ENCODE results near the gene DXO. TPM values are rescaled to one million over a fixed set of nuclear protein-coding genes. Genes with fewer than 3 reads are reported as not detected.
"Not testable (repeated sequence)": the region's sequence is repeated elsewhere in the genome, so short reads cannot be mapped to it uniquely, and the experiment has no call there.

The DXO gene
- total RNA-seq, 1 experiment from 2014 or later = 19.1 TPM

GRCh38 chr6:31980195-31980876 is 8.4 kb upstream of the DXO start:
- not testable (repeated sequence) for DNase-seq (ENCODE audit: low read depth)

DNA sequence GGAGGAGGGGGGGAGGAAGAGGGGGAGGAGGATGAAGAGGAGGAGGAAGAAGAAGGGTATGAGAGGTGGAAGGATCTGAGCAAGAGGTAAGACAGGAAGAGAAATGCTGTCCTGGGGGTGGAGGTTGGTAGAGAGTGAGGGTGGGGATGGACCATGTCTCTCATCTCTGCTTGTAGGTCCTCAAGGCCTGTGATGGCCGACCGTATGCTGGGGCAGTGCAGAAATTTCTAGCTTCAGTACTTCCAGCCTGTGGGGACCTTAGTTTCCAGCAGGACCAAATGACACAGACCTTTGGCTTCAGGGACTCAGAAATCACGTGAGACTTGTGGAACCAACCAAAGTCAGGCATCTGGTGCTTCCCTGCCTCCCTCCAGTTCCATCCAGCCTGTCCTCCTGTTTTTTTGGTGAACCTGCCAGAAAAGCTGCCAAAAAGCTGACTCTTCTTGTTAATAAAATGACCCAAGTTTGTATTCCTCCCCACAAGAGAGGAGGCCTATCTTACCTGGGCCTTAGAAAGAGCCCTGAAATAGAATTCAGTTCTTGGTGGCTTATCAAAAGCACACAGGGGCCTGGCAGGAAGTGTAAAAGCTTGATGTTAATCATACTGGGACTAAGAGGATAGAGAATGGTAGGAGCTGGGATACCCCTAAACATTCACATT is 7.4 kb upstream of the DXO start:
- no peak for DNase-seq (ENCODE audit: low read depth)

- no peak for DNase-seq (ENCODE audit: low read depth)
These were observed 6.9 kb upstream of the DXO start for GRCh38 chr6:31978831-31979230.

DNA sequence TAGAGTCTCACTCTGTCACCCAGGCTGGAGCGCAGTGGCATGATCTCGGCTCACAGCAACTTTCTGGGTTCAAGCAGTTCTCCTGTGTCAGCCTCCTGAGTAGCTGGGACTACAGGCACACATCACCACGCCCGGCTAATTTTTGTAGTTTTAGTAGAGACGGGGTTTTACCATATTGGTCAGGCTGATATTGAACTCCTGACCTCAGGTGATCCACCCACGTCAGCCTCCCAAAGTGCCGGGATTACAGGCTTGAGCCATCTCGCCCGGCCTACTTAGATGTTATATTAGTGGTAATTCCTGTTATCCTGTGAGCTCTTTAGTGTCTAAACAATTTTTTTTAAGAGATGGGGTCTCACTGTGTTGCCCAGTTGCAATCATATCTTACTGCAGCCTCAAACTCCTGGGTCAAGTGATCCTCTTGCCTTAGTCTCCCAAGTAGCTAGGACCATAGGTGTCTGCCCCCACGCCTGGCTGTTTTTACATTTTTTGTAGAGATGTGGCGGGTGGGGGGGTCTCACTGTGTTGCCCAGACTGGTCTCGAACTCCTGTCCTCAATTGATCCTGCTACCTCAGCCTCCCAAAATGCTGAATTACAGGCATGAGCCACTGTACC is 6.0 kb upstream of the DXO start:
- DNase-seq (ENCODE audit: low read depth) = no peak

- not testable (repeated sequence) for DNase-seq (ENCODE audit: low read depth)
These were observed 4.1 kb upstream of the DXO start for GRCh38 chr6:31976065-31976464.

DNA sequence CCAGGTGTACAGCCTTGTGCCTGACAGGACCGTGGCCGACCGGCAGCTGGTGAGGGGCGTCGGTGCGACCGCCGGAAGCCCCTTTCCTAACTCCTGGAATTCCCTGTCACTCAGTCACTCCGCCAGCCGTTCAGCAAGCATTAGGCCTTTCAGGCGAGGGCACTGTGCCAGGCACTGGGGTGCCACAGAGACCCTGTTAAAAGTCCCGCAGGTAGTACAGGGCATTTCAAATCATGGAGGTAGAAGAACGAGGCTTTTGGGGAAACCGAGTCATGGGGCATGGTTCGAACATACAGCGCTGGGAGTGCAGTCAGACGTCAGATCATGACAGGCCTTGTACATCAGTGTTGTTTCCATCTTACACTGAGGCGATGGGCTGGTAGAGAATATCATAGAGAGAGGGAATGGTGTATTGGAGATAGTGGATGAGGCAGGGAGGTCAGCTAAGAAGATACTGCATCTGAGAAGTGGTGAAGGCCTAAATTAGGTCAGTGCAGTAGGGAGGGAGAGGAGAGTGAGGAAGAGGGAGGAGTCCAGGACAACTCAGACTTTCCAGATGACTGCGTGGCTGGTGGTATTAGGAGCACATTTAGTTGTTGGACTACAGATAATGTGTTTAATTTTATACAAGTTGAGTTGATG is 892 bp upstream of the DXO start:
- peak; percentile 36 for DNase-seq (ENCODE audit: low read depth)

- no peak for DNase-seq (ENCODE audit: low read depth)
These were observed 502 bp downstream of the DXO start for GRCh38 chr6:31971279-31971992.

- DNase-seq (ENCODE audit: low read depth) = no peak
These were observed 1.2 kb downstream of the DXO start for GRCh38 chr6:31970604-31971271.

DNA sequence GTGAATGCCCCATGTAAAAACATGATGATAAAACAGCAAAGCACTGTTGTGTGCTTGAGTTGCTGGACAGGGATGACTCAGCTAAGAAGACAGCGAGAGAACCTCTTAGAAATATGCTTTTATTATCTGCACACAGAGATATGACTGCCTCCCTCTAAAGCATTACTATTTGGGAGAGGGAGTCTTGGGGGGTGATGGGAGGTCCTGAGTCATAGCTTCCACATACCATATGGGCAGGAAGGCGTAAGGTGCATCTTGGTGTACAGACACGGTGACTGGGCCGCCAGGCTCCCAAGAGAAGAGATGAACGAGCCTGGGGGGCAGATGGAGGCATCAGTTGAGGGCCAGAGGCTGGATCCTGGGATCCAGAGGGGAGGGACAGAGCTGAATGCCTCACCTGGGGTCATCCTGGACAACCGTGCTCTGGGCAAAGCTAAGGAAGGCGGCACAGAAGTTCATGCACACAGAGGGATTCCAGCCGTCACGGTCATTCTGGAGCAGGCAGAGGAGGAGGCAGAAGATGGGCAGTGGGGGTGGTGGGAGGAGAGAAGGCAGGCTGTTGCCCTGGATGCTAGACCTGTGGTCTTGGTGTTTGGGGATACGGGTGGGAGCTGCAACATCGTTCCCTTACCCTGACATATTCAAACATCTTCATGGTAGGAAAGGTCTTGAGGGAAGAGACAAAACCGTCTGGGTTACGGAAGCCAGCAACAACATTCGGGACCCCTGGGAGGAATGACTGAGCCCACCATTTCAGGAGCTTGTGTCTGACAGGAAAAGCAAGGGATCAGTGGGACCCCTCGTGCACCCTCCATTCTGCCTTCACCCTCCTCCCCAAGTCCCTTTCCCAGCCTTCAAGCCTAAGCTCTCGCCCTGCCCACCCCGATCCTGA is 2.0 kb downstream of the DXO start:
- no peak for DNase-seq (ENCODE audit: low read depth)

DNA sequence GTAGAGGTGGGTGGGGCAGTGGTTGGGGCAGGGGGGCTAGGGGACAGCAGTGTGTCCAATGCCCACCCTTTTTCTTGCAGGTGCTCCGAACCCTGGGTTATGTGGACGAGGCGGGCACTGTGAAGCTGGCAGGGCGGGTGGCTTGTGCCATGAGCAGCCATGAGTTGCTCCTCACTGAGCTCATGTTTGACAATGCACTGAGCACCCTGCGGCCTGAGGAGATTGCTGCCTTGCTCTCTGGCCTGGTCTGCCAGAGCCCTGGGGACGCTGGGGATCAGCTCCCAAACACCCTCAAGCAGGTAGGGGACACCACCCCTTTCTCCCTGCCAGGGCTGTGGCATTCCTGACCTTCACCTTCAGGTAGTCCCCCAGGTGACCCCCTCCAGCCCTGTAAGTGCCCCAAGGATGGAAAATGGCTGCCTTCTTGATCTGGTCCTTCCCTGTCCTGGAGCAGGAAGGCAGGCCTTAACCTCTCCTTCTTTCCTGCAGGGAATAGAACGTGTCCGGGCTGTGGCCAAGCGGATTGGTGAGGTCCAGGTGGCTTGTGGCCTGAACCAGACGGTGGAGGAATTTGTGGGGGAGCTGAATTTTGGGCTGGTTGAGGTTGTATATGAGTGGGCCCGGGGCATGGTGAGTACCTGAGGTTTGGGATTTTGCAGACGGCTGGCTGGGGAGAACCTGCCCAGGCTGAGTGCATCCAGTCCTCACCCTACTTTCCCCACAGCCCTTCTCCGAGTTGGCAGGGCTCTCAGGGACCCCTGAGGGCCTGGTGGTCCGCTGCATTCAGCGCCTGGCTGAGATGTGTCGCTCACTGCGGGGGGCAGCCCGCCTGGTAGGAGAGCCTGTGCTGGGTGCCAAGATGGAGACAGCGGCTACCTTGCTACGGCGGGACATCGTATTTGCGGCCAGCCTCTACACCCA is 2.9 kb downstream of the DXO start:
- DNase-seq (ENCODE audit: low read depth) = no peak

- no peak for DNase-seq (ENCODE audit: low read depth)
These were observed 3.6 kb downstream of the DXO start for GRCh38 chr6:31968326-31968725.

GRCh38 chr6:31967926-31968320 is 4.0 kb downstream of the DXO start:
- DNase-seq (ENCODE audit: low read depth) = no peak

DNA sequence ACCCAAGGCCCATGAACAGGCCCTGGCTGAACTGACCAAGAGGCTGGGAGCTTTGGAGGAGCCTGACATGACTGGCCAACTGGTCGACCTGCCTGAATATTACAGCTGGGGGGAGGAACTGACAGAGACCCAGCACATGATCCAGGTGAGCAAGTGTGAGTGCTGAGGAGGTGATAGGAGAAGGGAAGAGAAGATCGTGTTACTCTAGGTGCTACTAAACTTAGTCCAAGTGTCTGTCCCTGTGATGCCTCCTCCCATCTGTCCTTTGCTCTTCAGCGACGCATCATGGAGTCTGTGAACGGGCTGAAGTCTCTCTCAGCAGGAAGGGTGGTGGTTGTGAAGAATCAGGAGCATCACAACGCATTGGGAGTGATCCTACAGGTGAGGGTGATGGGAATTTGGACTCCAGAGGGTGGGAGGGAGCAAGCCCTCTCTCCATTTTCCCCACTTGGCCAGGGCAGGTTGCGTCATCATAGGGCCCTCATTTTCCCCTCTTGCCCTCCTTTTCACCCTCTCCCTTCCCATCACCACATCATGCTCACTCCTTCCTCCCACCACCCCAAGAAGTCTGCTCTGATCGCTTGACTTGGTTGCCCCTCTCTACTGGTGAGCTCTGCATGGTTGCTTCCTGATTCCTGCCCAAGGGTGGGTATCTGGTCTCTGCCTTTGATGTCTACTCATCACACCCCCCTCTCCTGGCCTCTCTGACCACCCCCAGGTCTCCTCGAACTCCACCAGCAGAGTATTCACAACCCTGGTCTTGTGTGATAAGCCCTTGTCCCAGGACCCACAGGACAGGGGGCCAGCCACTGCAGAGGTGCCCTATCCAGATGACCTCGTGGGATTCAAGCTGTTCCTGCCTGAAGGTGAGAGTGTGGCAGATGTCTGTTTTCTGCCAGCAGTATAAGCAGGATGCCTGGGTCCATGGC is 4.7 kb downstream of the DXO start:
- no peak for DNase-seq (ENCODE audit: low read depth)

DNA sequence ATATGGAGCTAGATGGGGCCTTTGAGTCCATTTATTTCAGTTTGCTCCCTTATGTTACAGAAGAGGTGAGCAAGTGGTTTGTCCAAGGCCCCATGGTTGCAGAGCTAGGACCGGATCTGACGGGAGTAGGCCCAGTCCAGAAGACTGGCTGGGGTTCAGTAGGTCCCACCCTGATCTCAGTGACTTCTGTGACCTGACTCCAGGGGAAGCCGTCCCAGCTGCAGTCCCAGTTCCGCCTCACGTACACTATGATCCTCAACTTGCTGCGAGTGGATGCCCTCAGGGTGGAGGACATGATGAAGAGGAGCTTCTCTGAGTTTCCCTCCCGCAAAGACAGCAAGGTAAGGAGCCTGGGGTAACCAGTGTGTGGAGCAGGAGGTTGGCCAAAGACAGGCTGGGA is 5.4 kb downstream of the DXO start:
- DNase-seq (ENCODE audit: low read depth) = no peak

GRCh38 chr6:31965700-31966099 is 6.2 kb downstream of the DXO start:
- DNase-seq (ENCODE audit: low read depth) = no peak

DNA sequence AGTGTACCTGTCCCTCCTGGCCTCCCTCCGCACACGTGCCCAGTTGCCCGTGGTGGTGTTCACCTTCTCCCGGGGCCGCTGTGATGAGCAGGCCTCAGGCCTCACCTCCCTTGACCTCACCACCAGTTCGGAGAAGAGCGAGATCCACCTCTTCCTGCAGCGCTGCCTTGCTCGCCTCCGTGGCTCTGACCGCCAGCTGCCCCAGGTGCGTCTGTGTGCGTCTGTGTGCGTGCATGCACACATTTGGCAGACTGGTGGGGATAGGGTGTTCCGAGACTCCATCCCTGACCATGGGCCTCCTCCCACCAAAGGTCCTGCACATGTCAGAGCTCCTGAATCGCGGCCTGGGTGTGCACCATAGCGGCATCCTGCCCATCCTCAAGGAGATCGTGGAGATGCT is 8.0 kb downstream of the DXO start:
- DNase-seq (ENCODE audit: low read depth) = no peak

GRCh38 chr6:31961616-31962015 is 10.3 kb downstream of the DXO start:
- no peak for DNase-seq (ENCODE audit: low read depth)

Measured in LHCN-M2 (cell line).